CD14-positive monocyte (primary cell): ENCODE measurements around the gene KIF3C. TPM values are rescaled to one million over a fixed set of nuclear protein-coding genes. Genes with fewer than 3 reads are reported as not detected.

Source experiments
- DNase-seq, 3 donors: peaks; one replicate each; pipeline ENCODE4 v3.0.0-alpha.2; 2011 to 2022
- H2AFZ ChIP-seq: 2 replicates; pipeline ENCODE4 v1.6.0; 2012; ENCODE audit warnings: mild to moderate bottlenecking, low read depth, low read length, inconsistent platforms; ENCODE audit not compliant: insufficient read depth, poor library complexity, severe bottlenecking
- H3K27ac ChIP-seq, 2 donors: 1 replicate in 1 of 2; 2 replicates in 1 of 2; pipeline ENCODE4 v1.5.1; 2012 to 2013; ENCODE audit warnings: low read length in 2 of 2, control low read depth in 1 of 2, inconsistent platforms in 1 of 2, low read depth in 1 of 2, mild to moderate bottlenecking in 1 of 2
- H3K27me3 ChIP-seq, 2 donors: one replicate each; pipeline versions ENCODE4 v1.6.0 to v1.6.1; 2011 to 2013; ENCODE audit warnings: low read length in 2 of 2; ENCODE audit not compliant: control insufficient read depth in 2 of 2, insufficient read depth in 2 of 2
- H3K36me3 ChIP-seq, 2 donors: replicated peaks in 1 of 2; 1 replicate in 1 of 2; 2 replicates in 1 of 2; pipeline versions ENCODE4 v1.5.1 to v1.6.1; 2012 to 2013; ENCODE audit warnings: low read length in 2 of 2, control low read depth in 1 of 2, inconsistent platforms in 1 of 2, mild to moderate bottlenecking in 1 of 2; ENCODE audit not compliant: insufficient read depth in 2 of 2, control insufficient read depth in 1 of 2
- H3K4me1 ChIP-seq, 2 donors: 1 replicate in 1 of 2; 2 replicates in 1 of 2; pipeline versions ENCODE4 v1.5.1 to v1.6.1; 2012 to 2013; ENCODE audit warnings: low read length in 2 of 2, control low read depth in 1 of 2, inconsistent platforms in 1 of 2, mild to moderate bottlenecking in 1 of 2, moderate library complexity in 1 of 2; ENCODE audit not compliant: insufficient read depth in 2 of 2, control insufficient read depth in 1 of 2
- H3K4me2 ChIP-seq: replicated peaks from 2 replicates; pipeline ENCODE3; 2012; ENCODE audit warnings: low read length, moderate library complexity, mild to moderate bottlenecking; ENCODE audit not compliant: poor library complexity, severe bottlenecking; ENCODE audit errors: extremely low read depth
- H3K4me3 ChIP-seq, 3 experiments: fragments of 200-600 bp in 1 of 3; sonication (generic) in 1 of 3; replicated peaks in 1 of 3; 1 replicate in 2 of 3; 2 replicates in 1 of 3; pipeline ENCODE4 v1.5.1; 2011 to 2013; ENCODE audit warnings: low read length in 3 of 3, mild to moderate bottlenecking in 3 of 3, control low read depth in 2 of 3, low read depth in 2 of 3, inconsistent platforms in 1 of 3, moderate library complexity in 1 of 3
- H3K79me2 ChIP-seq: 2 replicates; pipeline ENCODE4 v1.6.0; 2012; ENCODE audit warnings: mild to moderate bottlenecking, control low read depth, inconsistent platforms, low read length, moderate library complexity; ENCODE audit not compliant: insufficient read depth
- H3K9ac ChIP-seq: 2 replicates; pipeline ENCODE4 v1.6.0; 2017; ENCODE audit warnings: low read length, mild to moderate bottlenecking; ENCODE audit not compliant: insufficient read depth, poor library complexity, severe bottlenecking
- H3K9me3 ChIP-seq, 2 donors: replicated peaks in 1 of 2; 1 replicate in 1 of 2; 2 replicates in 1 of 2; pipeline versions ENCODE4 v1.5.1 to v1.6.1; 2012 to 2013; ENCODE audit warnings: low read length in 2 of 2, control low read depth in 1 of 2; ENCODE audit not compliant: control insufficient read depth in 1 of 2, insufficient read depth in 1 of 2
- H4K20me1 ChIP-seq: 2 replicates; pipeline ENCODE4 v1.6.0; 2012; ENCODE audit warnings: mild to moderate bottlenecking, low read length, control low read depth, moderate library complexity; ENCODE audit not compliant: insufficient read depth
- H3K27ac Mint-ChIP-seq, 7 donors: one replicate each; pipeline ENCODE4 v1.8.0; 2020; ENCODE audit warnings: mild to moderate bottlenecking in 7 of 7, mixed read lengths in 7 of 7, moderate library complexity in 6 of 7, inconsistent platforms in 2 of 7
- H3K27me3 Mint-ChIP-seq, 3 donors: one replicate each; pipeline ENCODE4 v1.8.0; 2021 to 2022; ENCODE audit warnings: low read depth in 3 of 3, mild to moderate bottlenecking in 3 of 3, mixed read lengths in 3 of 3, moderate library complexity in 3 of 3, inconsistent platforms in 1 of 3
- H3K36me3 Mint-ChIP-seq, 2 donors: one replicate each; pipeline ENCODE4 v1.8.0; 2020; ENCODE audit warnings: mixed read lengths in 2 of 2, inconsistent platforms in 1 of 2, mild to moderate bottlenecking in 1 of 2
- H3K4me1 Mint-ChIP-seq: one replicate; pipeline ENCODE4 v1.8.0; 2020; ENCODE audit warnings: mild to moderate bottlenecking, mixed read lengths
- H3K4me3 Mint-ChIP-seq, 2 donors: one replicate each; pipeline ENCODE4 v1.8.0; 2020; ENCODE audit warnings: mild to moderate bottlenecking in 2 of 2, mixed read lengths in 2 of 2, moderate library complexity in 1 of 2
- H3K9me3 Mint-ChIP-seq, 7 donors: one replicate each; pipeline ENCODE4 v1.8.0; 2020 to 2022; ENCODE audit warnings: mixed read lengths in 7 of 7, mild to moderate bottlenecking in 6 of 7, moderate library complexity in 6 of 7, inconsistent platforms in 2 of 7
- CTCF ChIP-seq: fragments of 200-600 bp; IDR thresholded peaks from one replicate; pipeline ENCODE4 v1.8.0; 2022; ENCODE audit warnings: antibody characterized with exemption, mild to moderate bottlenecking
- WGBS: methylation state at CpG from one replicate; pipeline ENCODE4 v1.1.5; 2013; ENCODE audit warnings: missing lambda C conversion rate; ENCODE audit not compliant: insufficient coverage; 5-methylcytosine and 5-hydroxymethylcytosine counted together
- intact Hi-C, 2 donors: fragments of 100-400 bp; cut with micrococcal nuclease; formaldehyde crosslinking; loops; one replicate each; pipeline versions ENCODE4 v1.15.0 to v1.15.1; 2023
- polyA plus RNA-seq, 3 donors: library from polyadenylated mRNA; depleted of rRNA in 1 of 3; unstranded in 2 of 3; stranded (reverse) in 1 of 3; fragments of 300-500 nt in 2 of 3; fragments of >200 nt in 1 of 3; fragmentation: Illumina TruSeq in 2 of 3; gene quantifications; 1 replicate in 2 of 3; 2 replicates in 1 of 3; pipeline ENCODE4 v1.2.3, GENCODE V29; 2012 to 2021

The KIF3C gene
- polyA plus RNA-seq, 3 donors: 0.28 to 0.97 (median 0.47) TPM

GRCh38 chr2:25988134-25988533 is 5.8 kb upstream of the KIF3C start:
- H3K36me3 Mint-ChIP-seq: no peaks in the 10 kb centered on the region
- no peak overlapping the region for H2AFZ ChIP-seq
- peaks cover 15 to 23% of the 10 kb centered on the region in 2 donors for H3K4me1 ChIP-seq
- H4K20me1 ChIP-seq: no peaks in the 10 kb centered on the region
- no peak overlapping the region for H3K27ac Mint-ChIP-seq
- no peak overlapping the region for H3K9ac ChIP-seq
- no peak for DNase-seq
- no peaks in the 10 kb centered on the region for H3K9me3 ChIP-seq
- H3K27me3 Mint-ChIP-seq: peaks cover 0 to 3% (median 3%) of the 10 kb centered on the region in 3 donors
- peaks cover 0 to 8% (median 0%) of the 10 kb centered on the region in 7 donors for H3K9me3 Mint-ChIP-seq
- H3K27ac ChIP-seq: no peak overlapping the region
- H3K79me2 ChIP-seq: no peaks in the 10 kb centered on the region
- no peak overlapping the region for H3K4me3 ChIP-seq
- H3K36me3 ChIP-seq: no peaks in the 10 kb centered on the region
- H3K4me1 Mint-ChIP-seq: peaks cover 26% of the 10 kb centered on the region
- TF ChIP-seq CTCF: no peak
- no peak overlapping the region for H3K4me2 ChIP-seq
- WGBS: 96% methylated on average over 9 of the region's 9 CpGs
- H3K4me3 Mint-ChIP-seq: no peak overlapping the region
- H3K27me3 ChIP-seq: no peaks in the 10 kb centered on the region
- intact Hi-C loops: no loop called here

- no peak overlapping the region for H2AFZ ChIP-seq
- DNase-seq: no peak
- H3K36me3 Mint-ChIP-seq: peaks cover 0 to 2% of the 10 kb centered on the region in 2 donors
These were observed 1.4 kb upstream of the KIF3C start for GRCh38 chr2:25983735-25984134.

More at GRCh38 chr2:25983735-25984134, 1.4 kb upstream of the KIF3C start:
- intact Hi-C loops: no loop called here
- H3K27ac Mint-ChIP-seq: no peak overlapping the region
- H3K27me3 Mint-ChIP-seq: peaks cover 0 to 12% (median 7%) of the 10 kb centered on the region in 3 donors
- H3K27me3 ChIP-seq: no peaks in the 10 kb centered on the region
- no peak for TF ChIP-seq CTCF
- no peaks in the 10 kb centered on the region for H4K20me1 ChIP-seq
- peaks cover 13 to 17% of the 10 kb centered on the region in 2 donors for H3K4me1 ChIP-seq
- no peak overlapping the region for H3K4me3 ChIP-seq
- no peak overlapping the region for H3K27ac ChIP-seq
- H3K4me3 Mint-ChIP-seq: no peak overlapping the region
- peaks cover 15% of the 10 kb centered on the region for H3K4me1 Mint-ChIP-seq
- H3K79me2 ChIP-seq: no peaks in the 10 kb centered on the region
- H3K9me3 ChIP-seq: no peaks in the 10 kb centered on the region
- no peak overlapping the region for H3K9ac ChIP-seq
- peaks cover 0 to 8% (median 0%) of the 10 kb centered on the region in 7 donors for H3K9me3 Mint-ChIP-seq
- H3K4me2 ChIP-seq: no peak overlapping the region
- H3K36me3 ChIP-seq: no peaks in the 10 kb centered on the region
